NB4 (cell line): ENCODE measurements around the gene IGSF21.
A peak's percentile ranks its signal among the peaks of the same experiment; 100 is the strongest.

Source experiments
- CTCF ChIP-seq: IDR thresholded peaks from one replicate; pipeline ENCODE4 v1.5.1; 2012; ENCODE audit warnings: low read depth, low read length
- MAX ChIP-seq: IDR thresholded peaks from 2 replicates; pipeline ENCODE4 v1.6.1; 2011; ENCODE audit warnings: low read depth, low read length
- MYC ChIP-seq: IDR thresholded peaks from 2 replicates; pipeline ENCODE4 v1.6.1; 2011; ENCODE audit warnings: low read depth, low read length
- POLR2A ChIP-seq: IDR thresholded peaks from 2 replicates; pipeline ENCODE4 v1.6.1; 2011; ENCODE audit warnings: mild to moderate bottlenecking; ENCODE audit not compliant: insufficient read length; ENCODE audit errors: extremely low read depth

- TF ChIP-seq CTCF: peak; percentile 80
- TF ChIP-seq MAX: no peak
- TF ChIP-seq MYC: no peak
- no peak for TF ChIP-seq POLR2A
Measured at GRCh38 chr1:18234790-18235242, 127.2 kb downstream of the IGSF21 start.
